PFSK-1 (cell line): ENCODE measurements around the gene ITPRIP.

Experiments used
- FOXP2 ChIP-seq: optimal IDR thresholded peaks from 2 replicates; pipeline ENCODE3; 2011; ENCODE audit warnings: borderline replicate concordance, control low read depth, inconsistent platforms; ENCODE audit not compliant: insufficient read depth; ENCODE audit errors: extremely low read length, extremely low read depth
- POLR2AphosphoS5 ChIP-seq: IDR thresholded peaks from 2 replicates; pipeline ENCODE4 v1.6.1; 2012; ENCODE audit warnings: low read depth, mild to moderate bottlenecking, control low read depth, low read length, moderate library complexity
- SIN3A ChIP-seq: IDR thresholded peaks from 2 replicates; pipeline ENCODE4 v1.6.1; 2012; ENCODE audit warnings: mild to moderate bottlenecking, low read length, moderate library complexity, borderline replicate concordance; ENCODE audit not compliant: insufficient read depth
- TAF1 ChIP-seq: IDR thresholded peaks from 2 replicates; pipeline ENCODE4 v1.6.1; 2012; ENCODE audit warnings: low read length, control low read depth, borderline replicate concordance; ENCODE audit not compliant: insufficient read depth
- TF ChIP-seq, protein P1 (sequence below), 2 experiments: IDR thresholded peaks; 2 replicates each; pipeline versions ENCODE4 v1.6.1 to v1.8.0; 2011 to 2012; ENCODE audit warnings: low read depth in 2 of 2, low read length in 2 of 2, control low read depth in 1 of 2, inconsistent platforms in 1 of 2, mild to moderate bottlenecking in 1 of 2, moderate library complexity in 1 of 2; ENCODE audit not compliant: insufficient read depth in 1 of 2

ITPRIP gene

GRCh38 chr10:104342941-104343411, 4.7 kb upstream of the ITPRIP start:
- TF ChIP-seq TAF1, result no peak
- no peak for TF ChIP-seq POLR2AphosphoS5
- TF ChIP-seq FOXP2, result no peak
- TF ChIP-seq, protein P1, sequence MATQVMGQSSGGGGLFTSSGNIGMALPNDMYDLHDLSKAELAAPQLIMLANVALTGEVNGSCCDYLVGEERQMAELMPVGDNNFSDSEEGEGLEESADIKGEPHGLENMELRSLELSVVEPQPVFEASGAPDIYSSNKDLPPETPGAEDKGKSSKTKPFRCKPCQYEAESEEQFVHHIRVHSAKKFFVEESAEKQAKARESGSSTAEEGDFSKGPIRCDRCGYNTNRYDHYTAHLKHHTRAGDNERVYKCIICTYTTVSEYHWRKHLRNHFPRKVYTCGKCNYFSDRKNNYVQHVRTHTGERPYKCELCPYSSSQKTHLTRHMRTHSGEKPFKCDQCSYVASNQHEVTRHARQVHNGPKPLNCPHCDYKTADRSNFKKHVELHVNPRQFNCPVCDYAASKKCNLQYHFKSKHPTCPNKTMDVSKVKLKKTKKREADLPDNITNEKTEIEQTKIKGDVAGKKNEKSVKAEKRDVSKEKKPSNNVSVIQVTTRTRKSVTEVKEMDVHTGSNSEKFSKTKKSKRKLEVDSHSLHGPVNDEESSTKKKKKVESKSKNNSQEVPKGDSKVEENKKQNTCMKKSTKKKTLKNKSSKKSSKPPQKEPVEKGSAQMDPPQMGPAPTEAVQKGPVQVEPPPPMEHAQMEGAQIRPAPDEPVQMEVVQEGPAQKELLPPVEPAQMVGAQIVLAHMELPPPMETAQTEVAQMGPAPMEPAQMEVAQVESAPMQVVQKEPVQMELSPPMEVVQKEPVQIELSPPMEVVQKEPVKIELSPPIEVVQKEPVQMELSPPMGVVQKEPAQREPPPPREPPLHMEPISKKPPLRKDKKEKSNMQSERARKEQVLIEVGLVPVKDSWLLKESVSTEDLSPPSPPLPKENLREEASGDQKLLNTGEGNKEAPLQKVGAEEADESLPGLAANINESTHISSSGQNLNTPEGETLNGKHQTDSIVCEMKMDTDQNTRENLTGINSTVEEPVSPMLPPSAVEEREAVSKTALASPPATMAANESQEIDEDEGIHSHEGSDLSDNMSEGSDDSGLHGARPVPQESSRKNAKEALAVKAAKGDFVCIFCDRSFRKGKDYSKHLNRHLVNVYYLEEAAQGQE (IDR thresholded peaks at IDR 0.05; ENCODE audit: insufficient read depth in 1 of 2, low read depth in 2 of 2, low read length in 2 of 2), result no peak
- TF ChIP-seq SIN3A, result no peak

GRCh38 chr10:104340641-104341040, 2.4 kb upstream of the ITPRIP start:
- TF ChIP-seq FOXP2 (no peak), POLR2AphosphoS5 (no peak), TAF1 (no peak), SIN3A (no peak)
- TF ChIP-seq, protein P1 (IDR thresholded peaks at IDR 0.05; ENCODE audit: insufficient read depth in 1 of 2, low read depth in 2 of 2, low read length in 2 of 2), result no peak

GRCh38 chr10:104340111-104340526, 1.9 kb upstream of the ITPRIP start:
- TF ChIP-seq TAF1 (no peak), POLR2AphosphoS5 (no peak), FOXP2 (no peak), SIN3A (no peak)
- TF ChIP-seq, protein P1 (IDR thresholded peaks at IDR 0.05; ENCODE audit: insufficient read depth in 1 of 2, low read depth in 2 of 2, low read length in 2 of 2), result no peak

GRCh38 chr10:104339469-104340110, 1.3 kb upstream of the ITPRIP start:
- TF ChIP-seq TAF1, result no peak
- no peak for TF ChIP-seq FOXP2
- no peak for TF ChIP-seq POLR2AphosphoS5
- TF ChIP-seq, protein P1 (IDR thresholded peaks at IDR 0.05; ENCODE audit: insufficient read depth in 1 of 2, low read depth in 2 of 2, low read length in 2 of 2), result no peak
- TF ChIP-seq SIN3A, result no peak
